ENCODE data around the gene TIMP3.

DNA sequence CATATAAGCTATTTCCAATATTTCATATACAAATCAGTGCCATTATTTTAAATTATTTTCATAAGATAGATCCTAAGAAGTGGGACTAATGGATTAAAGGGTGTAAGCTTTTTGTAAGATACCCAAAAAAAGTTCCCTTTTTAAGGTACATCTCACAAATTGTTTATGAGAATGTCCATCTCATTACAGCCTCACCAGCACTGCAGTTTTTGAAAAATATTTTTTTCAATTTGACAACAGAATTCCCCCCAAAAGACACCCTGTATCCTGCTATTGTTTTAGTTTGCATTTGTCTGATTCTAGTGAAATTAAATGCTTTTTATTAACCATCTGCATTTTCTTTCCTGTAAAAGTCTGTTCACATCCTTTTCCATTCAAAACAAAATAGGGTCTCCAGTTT is 69.0 kb downstream of the TIMP3 start:
- TF ChIP-seq, protein P1, sequence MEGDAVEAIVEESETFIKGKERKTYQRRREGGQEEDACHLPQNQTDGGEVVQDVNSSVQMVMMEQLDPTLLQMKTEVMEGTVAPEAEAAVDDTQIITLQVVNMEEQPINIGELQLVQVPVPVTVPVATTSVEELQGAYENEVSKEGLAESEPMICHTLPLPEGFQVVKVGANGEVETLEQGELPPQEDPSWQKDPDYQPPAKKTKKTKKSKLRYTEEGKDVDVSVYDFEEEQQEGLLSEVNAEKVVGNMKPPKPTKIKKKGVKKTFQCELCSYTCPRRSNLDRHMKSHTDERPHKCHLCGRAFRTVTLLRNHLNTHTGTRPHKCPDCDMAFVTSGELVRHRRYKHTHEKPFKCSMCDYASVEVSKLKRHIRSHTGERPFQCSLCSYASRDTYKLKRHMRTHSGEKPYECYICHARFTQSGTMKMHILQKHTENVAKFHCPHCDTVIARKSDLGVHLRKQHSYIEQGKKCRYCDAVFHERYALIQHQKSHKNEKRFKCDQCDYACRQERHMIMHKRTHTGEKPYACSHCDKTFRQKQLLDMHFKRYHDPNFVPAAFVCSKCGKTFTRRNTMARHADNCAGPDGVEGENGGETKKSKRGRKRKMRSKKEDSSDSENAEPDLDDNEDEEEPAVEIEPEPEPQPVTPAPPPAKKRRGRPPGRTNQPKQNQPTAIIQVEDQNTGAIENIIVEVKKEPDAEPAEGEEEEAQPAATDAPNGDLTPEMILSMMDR (IDR thresholded peaks at IDR 0.05) = no peak
- TF ChIP-seq POLR2A (IDR thresholded peaks at IDR 0.05) (no peak), EP300 (IDR thresholded peaks at IDR 0.05) (no peak)

Measured in tibial nerve (tissue), 4 donors.